B cell (primary cell): ENCODE measurements around the gene PPP4R3A. TPM values are rescaled to one million over a fixed set of nuclear protein-coding genes. Genes with fewer than 3 reads are reported as not detected.

ENCODE experiments used
- ATAC-seq: fragments of 200-7000 bp; cut with Tn5 transposase; one replicate; pipeline ENCODE4 v1.10.0; 2021; ENCODE audit warnings: low read depth, mild to moderate bottlenecking, moderate number of reproducible peaks, moderate library complexity
- CTCF ChIA-PET: fragments of 350-600 bp; sonication (Branson Sonifier 250); formaldehyde crosslinking; loops from one replicate; lab custom pipeline; 2021; ENCODE audit warnings: antibody characterized with exemption, inconsistent platforms; lab: Charles Lee
- POLR2A ChIA-PET: fragments of 350-600 bp; sonication (Branson Sonifier 250); formaldehyde crosslinking; loops from one replicate; lab custom pipeline; 2021; ENCODE audit warnings: antibody characterized with exemption; lab: Charles Lee
- DNase-seq: peaks from one replicate; pipeline ENCODE4 v3.0.0; 2013
- H2AFZ ChIP-seq: 2 replicates; pipeline ENCODE4 v1.6.1; 2012; ENCODE audit warnings: mild to moderate bottlenecking, low read depth, low read length; ENCODE audit not compliant: insufficient read depth, poor library complexity, severe bottlenecking
- H3K27ac ChIP-seq, 2 donors: 1 replicate in 1 of 2; 2 replicates in 1 of 2; pipeline ENCODE4 v1.5.1; 2012 to 2013; ENCODE audit warnings: low read length in 2 of 2, mild to moderate bottlenecking in 2 of 2, moderate library complexity in 1 of 2
- H3K27me3 ChIP-seq, 4 experiments: fragments of 200-600 bp in 1 of 4; sonication (generic) in 1 of 4; replicated peaks in 1 of 4; 1 replicate in 2 of 4; 2 replicates in 2 of 4; pipeline versions ENCODE4 v1.6.1 to v1.7.0; 2013 to 2016; ENCODE audit warnings: low read length in 3 of 4, mild to moderate bottlenecking in 2 of 4, mixed read lengths in 1 of 4, moderate library complexity in 1 of 4; ENCODE audit not compliant: insufficient read depth in 4 of 4, control insufficient read depth in 3 of 4; ENCODE audit errors: control extremely low read depth in 1 of 4
- H3K36me3 ChIP-seq, 2 experiments: replicated peaks in 1 of 2; 1 replicate in 1 of 2; 2 replicates in 1 of 2; pipeline versions ENCODE4 v1.6.1 to v1.7.1; 2013; ENCODE audit warnings: low read length in 1 of 2; ENCODE audit not compliant: insufficient read depth in 2 of 2, control insufficient read depth in 1 of 2; ENCODE audit errors: control extremely low read depth in 1 of 2, extremely low read depth in 1 of 2
- H3K4me1 ChIP-seq, 2 donors: fragments of 200-600 bp in 1 of 2; sonication (generic) in 1 of 2; 1 replicate in 1 of 2; 2 replicates in 1 of 2; pipeline versions ENCODE4 v1.5.1 to v1.6.1; 2013 to 2017; ENCODE audit warnings: low read length in 2 of 2; ENCODE audit not compliant: control insufficient read depth in 2 of 2, insufficient read depth in 2 of 2
- H3K4me2 ChIP-seq: replicated peaks from 2 replicates; pipeline ENCODE3; 2012; ENCODE audit warnings: mild to moderate bottlenecking, low read depth, low read length; ENCODE audit not compliant: poor library complexity, severe bottlenecking
- H3K4me3 ChIP-seq, 5 experiments: fragments of 200-600 bp in 1 of 5; sonication (generic) in 1 of 5; 1 replicate in 3 of 5; 2 replicates in 2 of 5; pipeline versions ENCODE4 v1.5.1 to v1.7.0; 2011 to 2016; ENCODE audit warnings: low read length in 4 of 5, mild to moderate bottlenecking in 4 of 5, low read depth in 2 of 5, control low read depth in 1 of 5, moderate library complexity in 1 of 5; ENCODE audit not compliant: insufficient read depth in 1 of 5; ENCODE audit errors: control extremely low read depth in 1 of 5, extremely low read depth in 1 of 5
- H3K79me2 ChIP-seq: fragments of 200-600 bp; sonication (generic); one replicate; pipeline ENCODE4 v1.6.0; 2016; ENCODE audit warnings: low read length; ENCODE audit not compliant: control insufficient read depth, insufficient read depth
- H3K9ac ChIP-seq: fragments of 200-600 bp; sonication (generic); 2 replicates; pipeline ENCODE4 v1.6.1; 2017; ENCODE audit warnings: mild to moderate bottlenecking, low read length, moderate library complexity
- H3K9me3 ChIP-seq, 3 donors: one replicate each; pipeline versions ENCODE4 v1.6.1 to v1.7.1; 2013; ENCODE audit warnings: low read length in 2 of 3; ENCODE audit not compliant: control insufficient read depth in 2 of 3, insufficient read depth in 1 of 3; ENCODE audit errors: control extremely low read depth in 1 of 3
- H4K20me1 ChIP-seq: 2 replicates; pipeline ENCODE4 v1.6.0; 2012; ENCODE audit warnings: mild to moderate bottlenecking, low read length; ENCODE audit not compliant: insufficient read depth, control insufficient read depth, poor library complexity, severe bottlenecking
- H3K27ac Mint-ChIP-seq: one replicate; pipeline ENCODE4 v1.8.0; 2021; ENCODE audit warnings: mixed read lengths
- H3K27me3 Mint-ChIP-seq: one replicate; pipeline ENCODE4 v1.8.0; 2021; ENCODE audit warnings: mixed read lengths
- H3K4me1 Mint-ChIP-seq: one replicate; pipeline ENCODE4 v1.8.0; 2021; ENCODE audit warnings: mixed read lengths
- H3K4me3 Mint-ChIP-seq: one replicate; pipeline ENCODE4 v1.8.0; 2021; ENCODE audit warnings: mixed read lengths
- H3K9me3 Mint-ChIP-seq: one replicate; pipeline ENCODE4 v1.8.0; 2022; ENCODE audit warnings: mixed read lengths; ENCODE audit not compliant: insufficient read depth
- EZH2 ChIP-seq: IDR thresholded peaks from 2 replicates; pipeline ENCODE4 v1.6.1; 2012; ENCODE audit warnings: borderline replicate concordance, low read depth, mild to moderate bottlenecking, moderate library complexity, low read length; ENCODE audit not compliant: insufficient read depth, poor library complexity, severe bottlenecking
- WGBS: methylation state at CpG from one replicate; pipeline ENCODE4 v1.1.5; 2013; ENCODE audit warnings: missing lambda C conversion rate; ENCODE audit not compliant: insufficient coverage; 5-methylcytosine and 5-hydroxymethylcytosine counted together
- intact Hi-C: fragments of 100-400 bp; cut with micrococcal nuclease; formaldehyde crosslinking; loops from one replicate; pipeline ENCODE4 v1.10.0; 2022
- polyA plus RNA-seq: library from polyadenylated mRNA; depleted of rRNA; stranded (reverse); fragments of >200 nt; gene quantifications from 2 replicates; pipeline ENCODE4 v1.2.3, GENCODE V29; 2012
- total RNA-seq, 2 donors: library from RNA; stranded (reverse); fragments of 120-200 nt in 1 of 2; gene quantifications; 1 replicate in 1 of 2; 2 replicates in 1 of 2; pipeline versions ENCODE4 v1.2.3 to v1.2.4, GENCODE V29; 2013 to 2022
- TF ChIP-seq, protein P1 (sequence below): fragments of 200-600 bp; IDR thresholded peaks from one replicate; pipeline ENCODE4 v1.8.0; 2022; ENCODE audit warnings: antibody characterized with exemption, mild to moderate bottlenecking

The PPP4R3A gene
- total and polyA plus RNA-seq, 2 donors (not counting 1 experiment from before 2014, with no cell fraction given) = 80.6 to 189 TPM

DNA sequence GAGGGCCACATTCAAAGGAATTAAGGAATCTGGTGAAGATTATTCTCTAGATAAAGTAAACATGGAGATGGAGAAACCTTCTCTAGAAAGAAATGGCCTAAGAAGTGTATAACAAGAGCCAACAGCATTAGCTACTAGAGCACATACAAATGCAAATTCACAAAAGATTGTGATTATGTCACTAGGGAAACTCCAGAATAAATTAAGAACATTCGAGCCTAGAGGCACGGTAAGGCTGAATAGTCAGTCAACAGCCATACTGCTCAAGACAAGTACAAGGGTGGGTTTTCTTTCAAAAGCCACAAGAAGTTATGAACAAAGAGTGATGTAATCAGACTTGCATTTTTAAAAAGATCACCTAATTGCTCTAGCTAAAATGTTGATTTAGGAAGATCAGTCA lies 25.4 kb downstream of the PPP4R3A start:
- no peak overlapping the region for H2AFZ ChIP-seq
- peak overlapping the region; percentile 13 for H3K4me3 Mint-ChIP-seq
- peak; percentile 67 for ATAC-seq
- H3K9me3 ChIP-seq = no peaks in the 10 kb centered on the region
- ChIA-PET POLR2A (no interaction called here), CTCF (interaction anchor here (0.8 to 1.5 kb wide), 6 partner anchors 11 to 512 kb away, joined by 3 to 8 read pairs (median 4); no protein-coding TSS in a partner anchor)
- peak; percentile 55 for DNase-seq
- H4K20me1 ChIP-seq = peaks cover 67% of the 10 kb centered on the region
- intact Hi-C loops = loop anchor here (1.0 kb wide), 1 partner anchor 513 kb away; no protein-coding TSS in a partner anchor
- H3K4me1 Mint-ChIP-seq = peaks cover 52% of the 10 kb centered on the region
- H3K4me2 ChIP-seq = no peak overlapping the region
- H3K9ac ChIP-seq = no peak overlapping the region
- H3K27me3 ChIP-seq = no peaks in the 10 kb centered on the region
- H3K4me1 ChIP-seq = peaks cover 5 to 9% of the 10 kb centered on the region in 2 donors
- peak overlapping the region; percentile 42 to 78 for H3K27ac ChIP-seq
- H3K36me3 ChIP-seq = peaks cover 22 to 72% of the 10 kb centered on the region in 2 experiments
- peaks cover 97% of the 10 kb centered on the region for H3K79me2 ChIP-seq
- H3K27ac Mint-ChIP-seq = peak overlapping the region; percentile 75
- WGBS = no CpG with 5 or more reads among the region's 2 CpGs
- no peaks in the 10 kb centered on the region for H3K27me3 Mint-ChIP-seq
- H3K4me3 ChIP-seq = no peak overlapping the region
- no peaks in the 10 kb centered on the region for H3K9me3 Mint-ChIP-seq
- TF ChIP-seq EZH2 = no peak
- TF ChIP-seq, protein P1, sequence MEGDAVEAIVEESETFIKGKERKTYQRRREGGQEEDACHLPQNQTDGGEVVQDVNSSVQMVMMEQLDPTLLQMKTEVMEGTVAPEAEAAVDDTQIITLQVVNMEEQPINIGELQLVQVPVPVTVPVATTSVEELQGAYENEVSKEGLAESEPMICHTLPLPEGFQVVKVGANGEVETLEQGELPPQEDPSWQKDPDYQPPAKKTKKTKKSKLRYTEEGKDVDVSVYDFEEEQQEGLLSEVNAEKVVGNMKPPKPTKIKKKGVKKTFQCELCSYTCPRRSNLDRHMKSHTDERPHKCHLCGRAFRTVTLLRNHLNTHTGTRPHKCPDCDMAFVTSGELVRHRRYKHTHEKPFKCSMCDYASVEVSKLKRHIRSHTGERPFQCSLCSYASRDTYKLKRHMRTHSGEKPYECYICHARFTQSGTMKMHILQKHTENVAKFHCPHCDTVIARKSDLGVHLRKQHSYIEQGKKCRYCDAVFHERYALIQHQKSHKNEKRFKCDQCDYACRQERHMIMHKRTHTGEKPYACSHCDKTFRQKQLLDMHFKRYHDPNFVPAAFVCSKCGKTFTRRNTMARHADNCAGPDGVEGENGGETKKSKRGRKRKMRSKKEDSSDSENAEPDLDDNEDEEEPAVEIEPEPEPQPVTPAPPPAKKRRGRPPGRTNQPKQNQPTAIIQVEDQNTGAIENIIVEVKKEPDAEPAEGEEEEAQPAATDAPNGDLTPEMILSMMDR = no peak

- peak; percentile 41 for DNase-seq
- WGBS = no CpG with 5 or more reads among the region's 3 CpGs
- ChIA-PET CTCF (interaction anchor here (0.8 to 1.5 kb wide), 4 partner anchors 12 to 513 kb away, joined by 3 to 8 read pairs (median 4); no protein-coding TSS in a partner anchor), POLR2A (no interaction called here)
- H3K4me2 ChIP-seq = no peak overlapping the region
- H3K4me1 ChIP-seq = peaks cover 5 to 9% of the 10 kb centered on the region in 2 donors
- H3K9me3 ChIP-seq = no peaks in the 10 kb centered on the region
- H3K9ac ChIP-seq = no peak overlapping the region
- Mint-ChIP-seq H3K4me1 (peaks cover 55% of the 10 kb centered on the region), H3K27me3 (no peaks in the 10 kb centered on the region), H3K27ac (peak overlapping the region; percentile 75), H3K9me3 (no peaks in the 10 kb centered on the region), H3K4me3 (no peak overlapping the region)
- no peaks in the 10 kb centered on the region for H3K27me3 ChIP-seq
- TF ChIP-seq, protein P1 = peak; percentile 46
- TF ChIP-seq EZH2 = no peak
- H3K4me3 ChIP-seq = no peak overlapping the region
- peaks cover 97% of the 10 kb centered on the region for H3K79me2 ChIP-seq
- peak overlapping the region; percentile 42 to 78 for H3K27ac ChIP-seq
- intact Hi-C loops = loop anchor here (1.0 kb wide), 1 partner anchor 513 kb away; no protein-coding TSS in a partner anchor
- no peak overlapping the region for H2AFZ ChIP-seq
- peaks cover 72% of the 10 kb centered on the region for H4K20me1 ChIP-seq
- no peak for ATAC-seq
- H3K36me3 ChIP-seq = peaks cover 22 to 72% of the 10 kb centered on the region in 2 experiments
These were observed 25.9 kb downstream of the PPP4R3A start for GRCh38 chr14:91484186-91484585.
